Neural cell (in vitro differentiated cells): ENCODE results near the gene MPP1. TPM values are rescaled to one million over a fixed set of nuclear protein-coding genes. Genes with fewer than 3 reads are reported as not detected.
"Not testable (repeated sequence)": the region's sequence is repeated elsewhere in the genome, so short reads cannot be mapped to it uniquely, and the experiment has no call there.

Experiments
- H2AFZ ChIP-seq: fragments of 200-600, 300-800 bp; sonication (generic), shearing (Covaris generic); 2 replicates; pipeline ENCODE4 v1.6.0; 2014; ENCODE audit warnings: low read depth, mild to moderate bottlenecking, antibody characterized with exemption, low read length, moderate library complexity
- H3F3A ChIP-seq: fragments of 200-600 bp; shearing (Covaris generic); 2 replicates; pipeline ENCODE4 v1.6.1; 2016; ENCODE audit warnings: mild to moderate bottlenecking, moderate library complexity, mixed read lengths, antibody characterized with exemption, low read length; ENCODE audit not compliant: insufficient read depth, poor library complexity, severe bottlenecking
- H3K27ac ChIP-seq: fragments of 200-600, 300-800 bp; sonication (generic), shearing (Covaris generic); 2 replicates; pipeline ENCODE4 v1.5.1; 2014; ENCODE audit warnings: mild to moderate bottlenecking, low read length, moderate library complexity
- H3K27me3 ChIP-seq: fragments of 300-800, 200-600 bp; sonication (generic), shearing (Covaris generic); 2 replicates; pipeline ENCODE4 v1.6.0; 2014; ENCODE audit warnings: mild to moderate bottlenecking, low read depth, low read length, moderate library complexity; ENCODE audit not compliant: insufficient read depth
- H3K36me3 ChIP-seq: fragments of 300-800, 200-600 bp; sonication (generic), shearing (Covaris generic); 2 replicates; pipeline ENCODE4 v1.5.1; 2014; ENCODE audit warnings: mild to moderate bottlenecking, antibody characterized with exemption, low read length, moderate library complexity; ENCODE audit not compliant: insufficient read depth
- H3K4me2 ChIP-seq: fragments of 300-800, 200-600 bp; sonication (generic), shearing (Covaris generic); 2 replicates; pipeline ENCODE4 v1.6.0; 2014; ENCODE audit warnings: mild to moderate bottlenecking, low read length
- H3K4me3 ChIP-seq: fragments of 300-800, 200-600 bp; sonication (generic), shearing (Covaris generic); 2 replicates; pipeline ENCODE4 v1.5.1; 2014; ENCODE audit warnings: mild to moderate bottlenecking, low read length, moderate library complexity
- H3K79me2 ChIP-seq: fragments of 200-600 bp; shearing (Covaris generic); replicated peaks from 2 replicates; pipeline ENCODE4 v1.6.0; 2014; ENCODE audit warnings: mild to moderate bottlenecking, low read length, moderate library complexity; ENCODE audit not compliant: insufficient read depth
- H3K9ac ChIP-seq: fragments of 300-800, 200-600 bp; sonication (generic), shearing (Covaris generic); 2 replicates; pipeline ENCODE4 v1.6.1; 2016; ENCODE audit warnings: mild to moderate bottlenecking, low read length, mixed read lengths
- H3K9me2 ChIP-seq: fragments of 200-600 bp; shearing (Covaris generic); 2 replicates; pipeline ENCODE4 v1.6.1; 2016; ENCODE audit warnings: mild to moderate bottlenecking, low read length, mixed read lengths; ENCODE audit not compliant: insufficient read depth
- H3K9me3 ChIP-seq: fragments of 200-600, 300-800 bp; sonication (generic), shearing (Covaris generic); 2 replicates; pipeline ENCODE4 v1.6.1; 2016; ENCODE audit warnings: mild to moderate bottlenecking, mixed run types, low read length, moderate library complexity, mixed read lengths
- H4K20me1 ChIP-seq: fragments of 200-600 bp; shearing (Covaris generic); 2 replicates; pipeline ENCODE4 v1.6.1; 2016; ENCODE audit warnings: mild to moderate bottlenecking, mixed run types; ENCODE audit not compliant: insufficient read depth
- EP300 ChIP-seq: fragments of 450-650 bp; conservative IDR thresholded peaks from 2 replicates; pipeline ENCODE4 v1.6.1; 2014; ENCODE audit warnings: antibody characterized with exemption, mild to moderate bottlenecking, moderate library complexity; ENCODE audit not compliant: poor library complexity, severe bottlenecking
- EZH2 ChIP-seq: fragments of 200-600, 300-800 bp; shearing (Covaris generic), sonication (generic); IDR thresholded peaks from 2 replicates; pipeline ENCODE4 v1.6.1; 2014; ENCODE audit warnings: antibody characterized with exemption, low read length, borderline replicate concordance, mild to moderate bottlenecking; ENCODE audit not compliant: insufficient read depth, poor library complexity, severe bottlenecking
- MXI1 ChIP-seq: fragments of 450-650 bp; conservative IDR thresholded peaks from 2 replicates; pipeline ENCODE4 v1.6.1; 2014; ENCODE audit warnings: antibody characterized with exemption, mild to moderate bottlenecking; ENCODE audit not compliant: poor library complexity, severe bottlenecking
- POLR2AphosphoS5 ChIP-seq: IDR thresholded peaks from 2 replicates; pipeline ENCODE4 v1.6.1; 2012
- RAD21 ChIP-seq: fragments of 450-650 bp; conservative IDR thresholded peaks from 2 replicates; pipeline ENCODE4 v1.6.1; 2014; ENCODE audit warnings: antibody characterized with exemption, mild to moderate bottlenecking, moderate library complexity
- SMC3 ChIP-seq: fragments of 450-650 bp; conservative IDR thresholded peaks from 2 replicates; pipeline ENCODE4 v1.6.1; 2014; ENCODE audit warnings: antibody characterized with exemption, mild to moderate bottlenecking, moderate library complexity; ENCODE audit not compliant: poor library complexity
- TAF1 ChIP-seq: IDR thresholded peaks from 2 replicates; pipeline ENCODE4 v1.6.1; 2012; ENCODE audit warnings: low read depth
- polyA plus RNA-seq: library from polyadenylated mRNA; depleted of rRNA; stranded (reverse); fragments of >200 nt; gene quantifications from 2 replicates; pipeline ENCODE4 v1.2.3, GENCODE V29; 2014
- TF ChIP-seq, protein P1 (sequence below): IDR thresholded peaks from 2 replicates; pipeline ENCODE4 v1.6.1; 2012; ENCODE audit warnings: borderline replicate concordance
- TF ChIP-seq, protein P2 (sequence below): fragments of 450-650 bp; IDR thresholded peaks from 2 replicates; pipeline ENCODE4 v1.5.1; 2014; ENCODE audit warnings: antibody characterized with exemption, mild to moderate bottlenecking, moderate library complexity; ENCODE audit not compliant: poor library complexity, severe bottlenecking

The MPP1 gene
- polyA plus RNA-seq, 1 donor from 2014 or later, result 17.5 TPM

DNA sequence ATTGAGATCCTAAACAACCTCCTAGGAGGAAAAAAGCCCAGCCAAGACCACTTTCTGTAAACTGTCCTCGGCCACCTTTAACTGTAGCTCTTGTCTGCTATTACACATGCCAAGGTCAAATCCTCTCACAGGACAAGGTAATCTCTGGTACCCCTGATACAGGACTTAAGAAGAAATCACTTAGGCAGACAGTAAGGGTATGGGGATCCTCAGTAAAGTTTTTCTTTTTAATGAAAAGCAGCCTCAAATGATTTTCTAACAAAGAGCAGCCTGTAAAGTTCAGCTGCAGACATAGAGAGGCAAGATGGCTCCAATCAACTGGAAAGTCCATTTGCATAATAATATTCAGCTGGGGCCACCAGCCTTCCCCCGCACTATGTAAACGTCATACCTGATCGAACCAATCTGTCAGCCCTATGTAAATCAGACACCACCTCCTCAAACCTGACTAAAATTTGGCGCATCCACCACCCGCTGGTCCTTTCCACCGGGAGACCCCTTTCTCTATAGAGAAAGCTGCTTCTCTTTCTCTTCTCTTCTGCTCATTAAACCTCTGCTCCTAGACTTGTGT, 14.6 kb upstream of the MPP1 start:
- TF ChIP-seq EP300 (no peak), RAD21 (no peak), MXI1 (no peak), SMC3 (no peak), TAF1 (no peak)
- TF ChIP-seq, protein P1, sequence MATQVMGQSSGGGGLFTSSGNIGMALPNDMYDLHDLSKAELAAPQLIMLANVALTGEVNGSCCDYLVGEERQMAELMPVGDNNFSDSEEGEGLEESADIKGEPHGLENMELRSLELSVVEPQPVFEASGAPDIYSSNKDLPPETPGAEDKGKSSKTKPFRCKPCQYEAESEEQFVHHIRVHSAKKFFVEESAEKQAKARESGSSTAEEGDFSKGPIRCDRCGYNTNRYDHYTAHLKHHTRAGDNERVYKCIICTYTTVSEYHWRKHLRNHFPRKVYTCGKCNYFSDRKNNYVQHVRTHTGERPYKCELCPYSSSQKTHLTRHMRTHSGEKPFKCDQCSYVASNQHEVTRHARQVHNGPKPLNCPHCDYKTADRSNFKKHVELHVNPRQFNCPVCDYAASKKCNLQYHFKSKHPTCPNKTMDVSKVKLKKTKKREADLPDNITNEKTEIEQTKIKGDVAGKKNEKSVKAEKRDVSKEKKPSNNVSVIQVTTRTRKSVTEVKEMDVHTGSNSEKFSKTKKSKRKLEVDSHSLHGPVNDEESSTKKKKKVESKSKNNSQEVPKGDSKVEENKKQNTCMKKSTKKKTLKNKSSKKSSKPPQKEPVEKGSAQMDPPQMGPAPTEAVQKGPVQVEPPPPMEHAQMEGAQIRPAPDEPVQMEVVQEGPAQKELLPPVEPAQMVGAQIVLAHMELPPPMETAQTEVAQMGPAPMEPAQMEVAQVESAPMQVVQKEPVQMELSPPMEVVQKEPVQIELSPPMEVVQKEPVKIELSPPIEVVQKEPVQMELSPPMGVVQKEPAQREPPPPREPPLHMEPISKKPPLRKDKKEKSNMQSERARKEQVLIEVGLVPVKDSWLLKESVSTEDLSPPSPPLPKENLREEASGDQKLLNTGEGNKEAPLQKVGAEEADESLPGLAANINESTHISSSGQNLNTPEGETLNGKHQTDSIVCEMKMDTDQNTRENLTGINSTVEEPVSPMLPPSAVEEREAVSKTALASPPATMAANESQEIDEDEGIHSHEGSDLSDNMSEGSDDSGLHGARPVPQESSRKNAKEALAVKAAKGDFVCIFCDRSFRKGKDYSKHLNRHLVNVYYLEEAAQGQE, result no peak
- H3K27ac ChIP-seq, result no peak overlapping the region
- no peaks in the 10 kb centered on the region for H3K79me2 ChIP-seq

DNA sequence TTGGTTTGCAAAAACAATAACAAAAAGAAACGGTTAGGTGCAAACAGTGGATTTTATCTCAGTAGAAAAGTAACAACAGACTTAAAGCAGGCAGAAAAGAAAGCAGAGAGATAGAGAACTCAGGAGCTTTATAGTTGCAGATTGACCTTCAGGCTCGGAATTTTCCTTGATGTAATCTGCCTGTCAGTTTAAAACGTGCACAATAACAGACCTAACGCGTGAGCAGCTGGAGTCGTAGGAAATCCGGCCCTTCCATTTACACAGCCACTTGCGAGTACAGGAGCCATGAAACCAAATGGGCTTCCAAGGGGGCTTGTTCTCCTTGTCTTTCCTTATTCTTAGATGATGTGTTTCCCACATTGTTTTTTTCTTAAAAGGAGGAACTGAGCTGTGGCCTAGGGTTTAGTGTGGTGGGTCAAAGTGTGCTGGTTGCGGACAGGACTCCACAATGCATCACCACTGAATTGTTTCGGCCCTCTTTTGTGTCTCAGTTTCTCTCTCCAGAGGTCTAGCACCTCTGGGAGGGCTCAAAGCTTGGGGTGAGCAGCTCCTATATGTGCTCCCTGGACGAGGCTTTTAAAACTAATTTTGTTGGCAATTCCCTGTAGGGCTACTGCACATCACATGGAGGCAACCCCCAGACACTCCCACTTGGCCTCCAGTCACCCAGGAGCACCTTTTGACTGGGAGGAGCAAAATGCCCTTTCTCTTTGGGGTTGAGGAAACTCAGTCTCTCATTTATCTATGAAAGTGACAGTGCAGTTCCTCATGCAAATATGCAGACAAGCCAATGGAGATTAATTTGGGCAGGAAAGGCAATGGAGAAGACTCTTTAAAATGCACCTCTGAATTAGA, 13.9 kb upstream of the MPP1 start:
- Histone ChIP-seq H3K9me3 (no peaks in the 10 kb centered on the region), H3K27ac (no peak overlapping the region), H3F3A (no peaks in the 10 kb centered on the region), H3K79me2 (no peaks in the 10 kb centered on the region), H3K4me3 (no peak overlapping the region), H3K36me3 (no peaks in the 10 kb centered on the region), H2AFZ (no peak overlapping the region), H3K9ac (no peak overlapping the region), H3K27me3 (no peaks in the 10 kb centered on the region), H3K9me2 (no peaks in the 10 kb centered on the region), H4K20me1 (no peaks in the 10 kb centered on the region), H3K4me2 (no peak overlapping the region)
- TF ChIP-seq EP300, result no peak
- TF ChIP-seq POLR2AphosphoS5, result no peak
- no peak for TF ChIP-seq MXI1
- TF ChIP-seq, protein P1, result no peak
- no peak for TF ChIP-seq RAD21
- no peak for TF ChIP-seq EZH2
- TF ChIP-seq TAF1, result no peak
- TF ChIP-seq, protein P2, sequence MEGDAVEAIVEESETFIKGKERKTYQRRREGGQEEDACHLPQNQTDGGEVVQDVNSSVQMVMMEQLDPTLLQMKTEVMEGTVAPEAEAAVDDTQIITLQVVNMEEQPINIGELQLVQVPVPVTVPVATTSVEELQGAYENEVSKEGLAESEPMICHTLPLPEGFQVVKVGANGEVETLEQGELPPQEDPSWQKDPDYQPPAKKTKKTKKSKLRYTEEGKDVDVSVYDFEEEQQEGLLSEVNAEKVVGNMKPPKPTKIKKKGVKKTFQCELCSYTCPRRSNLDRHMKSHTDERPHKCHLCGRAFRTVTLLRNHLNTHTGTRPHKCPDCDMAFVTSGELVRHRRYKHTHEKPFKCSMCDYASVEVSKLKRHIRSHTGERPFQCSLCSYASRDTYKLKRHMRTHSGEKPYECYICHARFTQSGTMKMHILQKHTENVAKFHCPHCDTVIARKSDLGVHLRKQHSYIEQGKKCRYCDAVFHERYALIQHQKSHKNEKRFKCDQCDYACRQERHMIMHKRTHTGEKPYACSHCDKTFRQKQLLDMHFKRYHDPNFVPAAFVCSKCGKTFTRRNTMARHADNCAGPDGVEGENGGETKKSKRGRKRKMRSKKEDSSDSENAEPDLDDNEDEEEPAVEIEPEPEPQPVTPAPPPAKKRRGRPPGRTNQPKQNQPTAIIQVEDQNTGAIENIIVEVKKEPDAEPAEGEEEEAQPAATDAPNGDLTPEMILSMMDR, result no peak
- TF ChIP-seq SMC3, result no peak

More for the DNA sequence above, 14.6 kb upstream of the MPP1 start:
- Histone ChIP-seq H4K20me1 (no peaks in the 10 kb centered on the region), H3K9me3 (no peaks in the 10 kb centered on the region), H3K4me3 (no peak overlapping the region), H3K27me3 (no peaks in the 10 kb centered on the region), H2AFZ (no peak overlapping the region), H3K9me2 (no peaks in the 10 kb centered on the region), H3K36me3 (no peaks in the 10 kb centered on the region), H3K4me2 (no peak overlapping the region), H3K9ac (no peak overlapping the region), H3F3A (no peaks in the 10 kb centered on the region)

DNA sequence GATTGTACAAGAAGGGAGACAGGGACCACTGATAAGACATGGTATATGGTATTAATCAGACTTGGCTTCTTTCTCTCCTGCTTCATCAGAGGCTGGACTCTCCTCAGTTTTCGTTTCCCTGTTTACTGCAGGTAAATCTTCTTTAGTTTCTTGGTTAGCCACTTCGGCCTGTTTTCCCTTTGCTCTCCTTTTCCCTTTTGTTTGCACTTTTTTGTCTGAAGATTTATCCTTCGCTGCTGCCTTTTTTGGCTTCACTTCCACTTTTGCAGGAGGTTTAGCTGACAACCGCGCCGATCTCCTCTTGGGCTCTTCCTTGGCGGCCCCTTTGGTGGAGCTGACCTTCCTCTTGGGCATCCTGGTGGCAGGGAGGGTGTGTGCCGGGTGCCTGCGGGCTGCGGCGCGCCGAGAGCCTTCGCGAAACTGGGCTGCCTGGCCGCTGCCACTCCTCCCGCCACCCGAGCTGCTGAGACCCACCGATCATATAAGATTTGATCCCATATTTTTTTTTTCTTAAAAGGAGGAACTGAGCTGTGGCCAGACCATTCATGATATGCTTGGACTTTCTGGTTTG, 11.8 kb upstream of the MPP1 start:
- H2AFZ ChIP-seq, H3K9ac ChIP-seq, H3K4me3 ChIP-seq, H3K27me3 ChIP-seq, H3K36me3 ChIP-seq, H3K79me2 ChIP-seq, H4K20me1 ChIP-seq, H3K27ac ChIP-seq, H3K9me2 ChIP-seq, H3F3A ChIP-seq, H3K4me2 ChIP-seq, H3K9me3 ChIP-seq: not testable (repeated sequence)
